GM08714 (cell line): ENCODE measurements around the gene OR8J3.
"Not testable (repeated sequence)": the region's sequence is repeated elsewhere in the genome, so short reads cannot be mapped to it uniquely, and the experiment has no call there.

Experiments used
- H3K4me3 ChIP-seq: fragments of 200-500 bp; sonication (Bioruptor generic); 2 replicates; pipeline ENCODE4 v1.5.1; 2014; ENCODE audit warnings: mild to moderate bottlenecking, low read length, inconsistent platforms
- ZNF274 ChIP-seq: IDR thresholded peaks from 2 replicates; pipeline ENCODE4 v1.6.1; 2012; ENCODE audit warnings: mild to moderate bottlenecking, low read depth, low read length

OR8J3 gene, protein sequence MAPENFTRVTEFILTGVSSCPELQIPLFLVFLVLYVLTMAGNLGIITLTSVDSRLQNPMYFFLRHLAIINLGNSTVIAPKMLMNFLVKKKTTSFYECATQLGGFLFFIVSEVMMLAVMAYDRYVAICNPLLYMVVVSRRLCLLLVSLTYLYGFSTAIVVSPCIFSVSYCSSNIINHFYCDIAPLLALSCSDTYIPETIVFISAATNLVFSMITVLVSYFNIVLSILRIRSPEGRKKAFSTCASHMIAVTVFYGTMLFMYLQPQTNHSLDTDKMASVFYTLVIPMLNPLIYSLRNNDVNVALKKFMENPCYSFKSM

DNA sequence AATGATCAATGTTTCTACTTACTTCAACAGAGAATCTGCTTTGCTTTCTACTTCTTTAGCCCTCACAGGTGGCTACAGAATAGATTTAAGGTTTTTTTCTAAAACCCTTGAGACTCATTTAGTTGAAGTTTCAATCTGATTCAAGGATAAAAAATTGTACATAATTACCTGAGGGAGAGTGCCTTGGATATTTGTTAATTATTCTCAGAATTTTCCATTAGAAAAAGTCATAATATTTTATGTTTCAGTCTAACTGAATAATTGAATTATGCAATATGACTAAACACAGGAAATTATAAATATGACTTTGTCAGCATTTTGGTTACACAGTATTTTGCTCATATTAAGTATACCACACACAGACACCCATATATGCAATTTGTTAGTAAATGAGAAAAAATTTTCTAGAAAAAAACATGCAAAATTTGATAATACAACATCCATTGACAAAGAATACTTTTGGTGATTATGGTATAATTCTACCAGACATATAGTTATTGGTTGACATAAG lies at the start of gene OR8J3:
TSS of gene OR8J3 (minus strand) at position 51 of the 511 bp plus-strand sequence. CDS start 2,483 bp downstream, outside the sequence.
- no peak for TF ChIP-seq ZNF274
- H3K4me3 ChIP-seq = no peak within 1 kb of the TSS

DNA sequence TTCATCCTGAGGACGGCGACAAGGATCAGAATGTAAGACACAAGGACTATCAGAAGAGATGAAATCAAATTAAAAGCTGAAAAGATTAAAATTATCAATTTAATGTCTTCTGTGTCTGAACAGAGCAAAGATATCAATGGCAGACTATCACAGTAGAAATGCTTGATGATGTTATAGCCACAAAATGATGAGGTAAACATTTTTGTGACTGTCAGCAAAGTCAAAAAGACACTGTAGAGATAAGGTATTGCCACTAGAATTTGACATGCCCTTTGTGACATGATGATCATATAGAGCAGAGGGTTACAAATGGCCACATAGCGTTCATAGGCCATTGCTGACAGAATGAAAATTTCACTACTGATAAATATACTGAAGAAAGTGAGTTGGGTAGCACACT lies 48.6 kb upstream of the OR8J3 start:
- no peak for TF ChIP-seq ZNF274
- no peak overlapping the region for H3K4me3 ChIP-seq

DNA sequence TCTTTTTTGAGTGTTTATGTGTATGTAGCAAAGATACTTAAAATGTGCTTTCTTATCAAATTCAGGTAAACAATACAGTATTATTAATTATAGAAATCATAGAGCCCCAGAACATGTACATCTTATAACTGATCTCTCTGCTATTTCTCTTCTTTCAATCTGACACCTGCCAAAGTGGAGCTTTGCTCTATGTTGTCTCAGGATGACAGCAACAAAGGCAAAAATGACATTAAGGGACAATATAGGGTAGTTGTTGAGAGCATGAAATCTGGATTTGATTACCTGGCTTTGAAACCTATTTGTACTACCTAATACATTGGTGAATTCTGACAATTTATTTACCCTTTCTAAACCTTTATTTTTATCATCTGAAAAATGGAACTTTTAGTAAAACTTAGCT lies 43.5 kb upstream of the OR8J3 start:
- no peak for TF ChIP-seq ZNF274
- H3K4me3 ChIP-seq = no peak overlapping the region

DNA sequence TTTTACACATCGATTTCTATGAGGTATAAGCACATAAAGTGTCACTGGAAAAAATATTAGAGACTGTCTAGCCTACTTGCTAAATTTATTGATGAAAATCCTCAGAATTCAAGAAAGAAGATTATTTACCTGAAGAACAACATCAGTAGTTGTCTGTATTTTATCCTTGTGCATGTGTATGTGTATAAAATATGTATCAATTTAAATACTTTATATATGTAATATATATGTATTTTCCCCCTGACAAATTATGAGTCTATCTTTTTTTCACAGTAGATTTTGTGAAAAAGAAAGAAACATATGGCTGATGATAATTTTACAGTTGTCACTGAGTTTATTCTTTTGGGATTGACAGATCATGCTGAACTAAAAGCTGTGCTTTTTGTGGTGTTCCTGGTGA lies 36.3 kb upstream of the OR8J3 start, which contains the start of gene OR5J2:
TSS of gene OR5J2 (plus strand) at position 301 of the 400 bp plus-strand sequence. CDS start at position 301, 0 bp downstream.
- TF ChIP-seq ZNF274 = no peak
- no peak within 1 kb of the TSS for H3K4me3 ChIP-seq

DNA sequence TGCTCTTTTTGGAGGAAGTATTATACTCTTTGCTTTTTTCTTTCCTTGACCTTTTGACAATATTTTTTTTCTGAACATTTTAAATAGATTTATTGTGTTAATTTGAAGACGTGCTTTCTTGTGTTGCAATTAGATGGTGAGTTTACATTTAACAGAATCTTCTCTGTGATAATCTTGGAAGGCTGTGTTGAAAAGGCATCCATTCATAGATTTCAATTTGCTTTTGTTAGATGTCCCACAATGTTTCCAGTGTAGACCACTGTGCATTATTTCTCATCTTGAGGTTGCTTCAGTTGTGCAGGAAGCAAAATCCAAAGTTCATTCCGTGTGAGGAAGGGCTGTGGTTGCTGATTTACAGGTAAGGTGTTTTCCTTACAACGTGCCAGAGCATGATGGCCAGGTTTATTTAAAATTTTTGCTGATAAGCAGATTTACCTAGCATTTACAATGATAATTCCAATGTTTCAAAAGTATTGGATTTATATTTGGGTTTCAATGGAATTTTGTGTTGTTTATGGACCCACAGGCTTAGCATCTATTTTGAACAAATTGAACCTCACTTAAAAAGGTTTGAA lies 32.3 kb upstream of the OR8J3 start:
- H3K4me3 ChIP-seq = no peak overlapping the region
- no peak for TF ChIP-seq ZNF274

DNA sequence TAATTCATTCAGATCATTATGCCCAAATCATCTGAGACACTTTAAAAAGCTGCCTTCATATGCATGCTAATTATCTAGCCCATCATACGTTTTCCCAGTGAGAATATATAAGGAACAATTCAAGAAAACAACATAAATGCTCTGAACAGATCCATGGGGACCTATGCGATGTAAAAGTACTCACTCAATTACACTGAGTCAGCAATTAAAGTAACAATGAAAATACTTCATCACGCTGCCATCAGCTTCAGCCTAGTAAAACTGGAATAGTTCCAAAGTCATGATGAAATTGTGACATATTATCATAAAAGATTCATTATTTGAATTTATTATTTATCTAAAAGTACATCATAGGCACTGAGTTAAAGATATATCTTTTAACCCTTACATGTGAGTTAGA lies 23.8 kb upstream of the OR8J3 start:
- no peak for TF ChIP-seq ZNF274
- H3K4me3 ChIP-seq = no peak overlapping the region

DNA sequence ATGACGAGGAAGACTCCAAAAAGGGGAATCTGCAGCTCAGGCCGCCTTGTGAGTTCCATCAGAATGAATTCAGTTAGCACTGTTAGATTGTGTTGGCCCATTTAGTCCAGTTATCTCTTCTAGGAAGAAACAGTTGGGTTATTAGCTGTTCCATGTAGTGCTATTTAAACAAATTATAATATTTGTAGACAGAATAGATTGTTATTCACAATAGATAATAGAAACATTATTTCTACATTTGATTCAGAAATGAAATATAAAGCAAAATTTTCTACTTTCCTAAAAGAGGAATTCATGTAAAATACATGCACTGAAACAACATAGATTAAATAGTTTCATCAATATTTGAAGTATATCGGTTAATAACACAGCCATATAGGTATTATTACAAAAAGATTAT lies 20.2 kb upstream of the OR8J3 start, which contains the start of gene OR8K5:
TSS of gene OR8K5 (minus strand) at position 101 of the 400 bp plus-strand sequence. CDS start at position 101, 0 bp downstream.
- H3K4me3 ChIP-seq = no peak within 1 kb of the TSS
- TF ChIP-seq ZNF274 = no peak

DNA sequence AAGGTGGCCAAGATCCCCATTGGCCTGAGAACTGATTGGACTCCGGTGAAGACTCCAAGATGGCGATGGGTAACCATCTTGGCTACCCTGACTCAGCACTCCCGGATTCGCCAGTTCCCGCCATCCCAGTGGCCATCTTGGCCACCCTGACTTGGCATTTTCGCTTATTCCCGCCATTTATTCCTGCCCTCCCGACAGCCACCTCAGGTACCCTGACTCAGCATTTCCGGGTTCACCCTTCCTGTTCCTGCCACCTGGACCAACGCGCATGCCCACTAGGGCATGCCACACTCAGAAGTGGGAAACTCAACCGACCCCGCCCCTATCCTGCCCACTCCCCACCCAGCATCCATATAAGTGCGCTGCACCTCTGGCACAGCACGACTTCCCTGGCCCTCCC lies 12.3 kb upstream of the OR8J3 start:
- H3K4me3 ChIP-seq = no peak overlapping the region
- TF ChIP-seq ZNF274 = no peak

DNA sequence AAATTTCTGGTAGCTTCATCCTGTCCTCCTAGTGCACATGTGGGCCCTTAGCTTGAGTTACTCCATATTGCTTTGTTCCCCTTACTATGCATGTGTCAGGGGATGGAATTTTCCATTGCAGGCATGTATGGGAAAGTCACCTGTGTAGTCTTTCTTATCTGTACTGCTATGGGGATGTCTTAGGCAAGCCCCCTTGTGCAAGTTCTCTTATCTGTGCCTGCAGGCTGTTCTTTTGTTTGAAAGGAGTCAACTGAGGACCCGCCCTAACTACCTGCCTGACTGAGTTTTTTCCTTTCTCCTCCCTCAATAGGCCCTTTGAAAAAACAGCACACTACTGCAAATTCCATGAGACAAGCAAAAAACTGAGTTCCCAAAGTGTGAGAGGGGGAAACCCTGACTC lies 11.4 kb upstream of the OR8J3 start:
- no peak for TF ChIP-seq ZNF274
- no peak overlapping the region for H3K4me3 ChIP-seq

DNA sequence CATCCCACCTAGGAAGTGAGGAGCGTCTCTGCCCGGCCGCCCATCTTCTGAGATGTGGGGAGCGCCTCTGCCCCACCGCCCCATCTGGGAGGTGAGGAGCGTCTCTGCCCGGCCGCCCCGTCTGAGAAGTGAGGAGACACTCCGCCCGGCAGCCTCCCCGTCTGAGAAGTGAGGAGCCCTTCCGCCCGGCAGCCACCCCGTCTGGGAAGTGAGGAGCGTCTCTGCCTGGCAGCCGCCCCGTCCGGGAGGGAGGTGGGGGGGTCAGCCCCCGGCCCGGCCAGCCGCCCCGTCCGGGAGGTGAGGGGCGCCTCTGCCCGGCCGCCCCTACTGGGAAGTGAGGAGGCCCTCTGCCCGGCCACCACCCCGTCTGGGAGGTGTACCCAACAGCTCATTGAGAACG lies 3.7 kb upstream of the OR8J3 start:
- H3K4me3 ChIP-seq = not testable (repeated sequence)

DNA sequence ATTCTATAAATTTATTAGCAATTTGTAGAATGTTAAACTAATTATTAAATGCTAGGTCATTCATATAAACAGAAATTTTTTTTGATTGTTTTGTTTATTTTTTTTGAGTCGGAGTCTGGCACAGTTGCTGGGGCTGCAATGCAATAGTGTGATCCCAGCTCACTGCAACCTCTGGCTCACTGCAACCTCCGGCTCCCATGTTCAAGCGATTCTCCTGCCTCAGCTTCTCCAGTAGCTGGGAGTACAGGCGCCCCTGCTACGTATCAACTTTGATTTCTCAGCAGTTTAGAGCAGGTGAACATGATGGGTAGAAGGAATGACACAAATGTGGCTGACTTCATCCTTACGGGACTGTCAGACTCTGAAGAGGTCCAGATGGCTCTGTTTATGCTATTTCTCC lies 17.9 kb downstream of the OR8J3 start, which contains the start of gene OR8H3:
TSS of gene OR8H3 (plus strand) at position 301 of the 400 bp plus-strand sequence. CDS start at position 301, 0 bp downstream.
- no peak within 1 kb of the TSS for H3K4me3 ChIP-seq
- no peak for TF ChIP-seq ZNF274

DNA sequence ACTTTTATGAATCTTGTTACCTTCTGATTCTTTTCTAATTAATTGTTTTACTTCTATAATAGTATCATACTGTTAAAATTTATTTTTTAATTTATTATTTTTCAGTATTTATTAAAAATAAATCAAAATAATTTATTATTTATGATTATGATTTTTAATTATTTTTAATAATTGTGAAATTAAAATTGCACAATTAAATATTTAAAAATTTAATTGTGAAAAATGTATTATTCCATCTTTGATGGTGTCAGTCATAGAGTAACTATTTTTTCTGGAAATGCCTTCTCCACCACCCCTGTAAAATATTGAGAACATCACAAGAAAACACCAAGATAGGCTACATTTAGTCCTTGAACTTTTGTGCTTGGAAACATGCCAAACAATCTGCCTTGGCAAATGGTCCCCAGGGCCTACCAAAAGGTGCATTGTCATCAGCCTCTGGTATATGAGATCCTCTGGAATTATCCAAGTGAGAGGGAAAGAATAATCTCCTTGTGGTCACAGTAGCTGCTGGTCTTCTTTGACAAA lies 36.7 kb downstream of the OR8J3 start, which contains the start of gene OR8H2:
TSS of gene OR8H2 (plus strand) at position 478 of the 528 bp plus-strand sequence. CDS start 1,356 bp downstream, outside the sequence.
- TF ChIP-seq ZNF274 = no peak
- H3K4me3 ChIP-seq = no peak within 1 kb of the TSS

DNA sequence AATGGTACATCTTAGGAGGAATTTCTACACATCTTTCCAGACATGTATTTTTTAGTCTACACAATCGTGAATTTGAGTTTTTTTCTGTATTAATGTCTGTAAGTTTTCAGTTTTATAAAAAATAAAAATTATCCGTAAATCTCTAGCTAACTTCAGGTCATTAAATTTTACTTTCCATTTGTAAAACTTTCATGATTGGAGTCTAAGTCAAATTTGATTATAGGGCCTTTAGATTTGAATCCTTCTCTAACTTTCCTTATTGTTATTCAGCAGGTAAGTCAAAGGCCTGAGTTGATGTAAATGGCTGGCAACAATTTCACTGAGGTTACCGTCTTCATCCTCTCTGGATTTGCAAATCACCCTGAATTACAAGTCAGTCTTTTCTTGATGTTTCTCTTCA lies 47.0 kb downstream of the OR8J3 start, which contains the start of gene OR8I2:
TSS of gene OR8I2 (plus strand) at position 301 of the 400 bp plus-strand sequence. CDS start at position 301, 0 bp downstream.
- H3K4me3 ChIP-seq = no peak within 1 kb of the TSS
- no peak for TF ChIP-seq ZNF274

DNA sequence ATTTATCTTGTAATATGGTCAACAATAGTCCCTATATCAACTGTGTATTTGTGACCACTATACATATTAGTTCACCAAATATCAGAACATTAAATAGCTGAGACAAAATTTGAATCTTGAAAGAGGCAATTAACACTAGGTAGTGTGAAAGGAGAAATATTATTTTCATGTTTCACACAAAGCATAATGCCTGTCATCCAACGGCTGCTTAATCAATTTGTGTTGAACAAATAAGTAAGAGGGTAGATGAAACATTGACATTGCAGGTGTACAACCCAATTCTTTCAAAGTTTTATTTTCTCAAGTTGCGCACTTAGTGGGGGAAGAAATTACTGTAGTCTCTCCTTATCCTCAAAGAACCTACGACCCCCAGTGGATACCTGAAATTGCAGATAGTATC lies 50.3 kb downstream of the OR8J3 start:
- TF ChIP-seq ZNF274 = no peak
- H3K4me3 ChIP-seq = no peak overlapping the region
